GM18502 (cell line): ENCODE measurements around the gene NOSTRIN.
"Not testable (repeated sequence)": the region's sequence is repeated elsewhere in the genome, so short reads cannot be mapped to it uniquely, and the experiment has no call there.

Experiments
- ATAC-seq: cut with Tn5 transposase; IDR thresholded peaks from one replicate; pipeline ENCODE4 v1.9.1; 2021; ENCODE audit warnings: mild to moderate bottlenecking; ENCODE audit not compliant: unreplicated experiment, poor library complexity

The NOSTRIN gene

GRCh38 chr2:168858146-168858545 lies 55.7 kb downstream of the NOSTRIN start:
- ATAC-seq: no peak

GRCh38 chr2:168867164-168867563 lies 64.7 kb downstream of the NOSTRIN start:
- not testable (repeated sequence) for ATAC-seq

- ATAC-seq: not testable (repeated sequence)
Measured at GRCh38 chr2:168870369-168870768, 67.9 kb downstream of the NOSTRIN start.

- ATAC-seq: not testable (repeated sequence)
Measured at GRCh38 chr2:168870824-168871223, 68.4 kb downstream of the NOSTRIN start.

GRCh38 chr2:168874368-168875054 lies 72.1 kb downstream of the NOSTRIN start:
- no peak for ATAC-seq

GRCh38 chr2:168882163-168882562 lies 79.7 kb downstream of the NOSTRIN start:
- ATAC-seq: not testable (repeated sequence)

GRCh38 chr2:168884975-168885374 lies 82.5 kb downstream of the NOSTRIN start:
- ATAC-seq: no peak

- peak; percentile 0 for ATAC-seq
Measured at GRCh38 chr2:168889635-168890005, 87.2 kb downstream of the NOSTRIN start.

GRCh38 chr2:168890006-168890782 lies 87.8 kb downstream of the NOSTRIN start, which contains the start of gene SPC25:
Gene SPC25, minus strand, starts transcription at chr2:168890430. Its CDS starts 911 bp downstream, at chr2:168889519.
- ATAC-seq: peak; percentile 100

- no peak for ATAC-seq
Measured at GRCh38 chr2:168892327-168892726, 89.9 kb downstream of the NOSTRIN start.

GRCh38 chr2:168894101-168894500 lies 91.7 kb downstream of the NOSTRIN start:
- no peak for ATAC-seq

- no peak for ATAC-seq
Measured at GRCh38 chr2:168894720-168895119, 92.3 kb downstream of the NOSTRIN start.

GRCh38 chr2:168895771-168896170 lies 93.3 kb downstream of the NOSTRIN start:
- ATAC-seq: no peak

GRCh38 chr2:168896783-168897182 lies 94.3 kb downstream of the NOSTRIN start:
- ATAC-seq: no peak

GRCh38 chr2:168897449-168897848 lies 95.0 kb downstream of the NOSTRIN start:
- no peak for ATAC-seq

- ATAC-seq: no peak
Measured at GRCh38 chr2:168901003-168901402, 98.6 kb downstream of the NOSTRIN start, which contains the start of gene G6PC2. Gene G6PC2, plus strand, starts transcription at chr2:168901291. Its CDS starts 41 bp downstream, at chr2:168901332.

GRCh38 chr2:168903888-168904287 lies 101.5 kb downstream of the NOSTRIN start:
- ATAC-seq: no peak

GRCh38 chr2:168904358-168904757 lies 101.9 kb downstream of the NOSTRIN start:
- ATAC-seq: no peak

- no peak for ATAC-seq
Measured at GRCh38 chr2:168907940-168908662, 105.7 kb downstream of the NOSTRIN start.

GRCh38 chr2:168910330-168910729 lies 107.9 kb downstream of the NOSTRIN start:
- no peak for ATAC-seq

GRCh38 chr2:168912466-168912865 lies 110.0 kb downstream of the NOSTRIN start:
- no peak for ATAC-seq
